ENCODE data around the gene SPDYE16.
"Not testable (repeated sequence)": the region's sequence is repeated elsewhere in the genome, so short reads cannot be mapped to it uniquely, and the experiment has no call there.

Gene SPDYE16

DNA sequence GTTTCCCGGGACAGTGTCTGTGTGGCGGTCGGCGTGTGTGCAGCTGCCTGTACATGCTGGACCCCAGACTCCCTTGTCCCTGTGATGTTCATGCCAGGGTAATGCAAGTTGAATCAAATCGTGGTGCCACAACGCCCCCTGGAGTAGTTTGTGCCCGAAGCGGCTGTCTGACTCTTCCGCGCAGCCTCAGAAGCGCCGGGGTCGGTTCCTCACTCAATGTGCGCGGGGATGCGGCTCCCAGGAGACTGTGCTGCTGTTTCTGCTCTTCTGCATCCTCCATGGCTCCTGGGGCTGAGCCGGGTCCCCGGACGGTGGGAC is 43.2 kb downstream of the SPDYE16 start:
- not testable (repeated sequence) for H3K9me3 Mint-ChIP-seq; H3K27me3 Mint-ChIP-seq (ENCODE audit: low read depth); H3K4me3 Mint-ChIP-seq; H3K36me3 Mint-ChIP-seq (ENCODE audit: low read depth); H3K4me1 Mint-ChIP-seq; H3K27ac Mint-ChIP-seq

DNA sequence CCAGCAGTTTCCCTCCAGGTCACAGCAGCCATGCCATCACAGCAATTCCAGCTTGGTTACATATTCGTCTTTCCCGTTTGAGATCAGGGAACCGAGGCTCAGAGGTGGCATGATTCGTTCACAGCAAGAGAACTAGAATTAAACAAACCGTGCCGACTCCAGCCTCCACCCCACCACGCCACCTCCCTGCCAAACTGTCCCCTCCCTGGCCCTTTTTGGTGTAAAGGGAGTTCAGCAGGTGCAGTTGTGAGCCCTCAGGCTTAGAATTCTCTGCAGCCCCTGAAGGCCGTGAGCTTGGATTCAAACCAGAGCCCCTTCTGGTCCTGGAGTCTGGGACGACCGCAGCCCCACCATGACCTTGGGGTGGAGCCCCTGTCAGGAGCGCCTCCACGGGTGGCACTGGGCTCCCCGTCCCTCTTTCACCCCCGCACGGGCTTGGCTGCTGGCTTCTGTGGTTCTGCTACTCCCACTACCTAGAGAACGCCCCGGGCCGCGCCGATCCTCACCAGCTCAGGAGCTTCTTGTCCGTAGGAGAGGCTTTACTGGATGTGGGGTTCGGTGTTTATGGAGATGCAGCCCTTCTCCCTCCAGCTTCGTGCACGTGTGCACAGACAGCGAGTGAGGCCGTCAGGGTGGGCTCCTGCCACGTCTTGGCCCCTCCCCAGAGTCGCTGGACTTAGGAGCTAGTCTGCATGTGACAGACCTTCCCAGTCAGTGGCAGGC is 43.7 kb downstream of the SPDYE16 start:
- H3K36me3 Mint-ChIP-seq (ENCODE audit: low read depth); H3K9me3 Mint-ChIP-seq; H3K27me3 Mint-ChIP-seq (ENCODE audit: low read depth); H3K4me3 Mint-ChIP-seq; H3K27ac Mint-ChIP-seq; H3K4me1 Mint-ChIP-seq: not testable (repeated sequence)

GRCh38 chr7:76498583-76499200 is 44.4 kb downstream of the SPDYE16 start:
- H3K27me3 Mint-ChIP-seq (ENCODE audit: low read depth); H3K9me3 Mint-ChIP-seq; H3K4me1 Mint-ChIP-seq; H3K27ac Mint-ChIP-seq; H3K36me3 Mint-ChIP-seq (ENCODE audit: low read depth); H3K4me3 Mint-ChIP-seq: not testable (repeated sequence)

GRCh38 chr7:76497918-76498582 is 45.0 kb downstream of the SPDYE16 start:
- not testable (repeated sequence) for H3K36me3 Mint-ChIP-seq (ENCODE audit: low read depth); H3K4me3 Mint-ChIP-seq; H3K27me3 Mint-ChIP-seq (ENCODE audit: low read depth); H3K27ac Mint-ChIP-seq; H3K9me3 Mint-ChIP-seq; H3K4me1 Mint-ChIP-seq

DNA sequence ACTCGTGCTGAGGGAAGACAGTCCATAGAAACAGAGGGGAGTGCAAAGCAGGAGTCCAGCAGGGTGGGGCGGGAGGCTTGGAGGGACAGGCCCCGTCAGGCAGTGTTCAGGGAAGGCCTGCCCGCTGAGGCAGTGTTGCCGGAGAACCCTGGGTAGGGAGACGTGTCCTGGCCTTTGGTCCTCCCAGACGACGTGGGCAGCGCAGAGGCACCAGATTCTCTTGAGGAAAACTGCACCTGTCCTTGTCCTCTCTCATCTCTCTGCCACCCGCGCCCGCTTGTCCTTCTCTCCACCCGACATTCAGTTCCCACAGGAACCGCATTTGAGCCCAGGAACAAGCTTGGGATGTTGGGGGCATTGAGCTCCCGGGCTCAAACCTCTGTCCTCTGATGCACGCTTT is 47.4 kb downstream of the SPDYE16 start:
- H3K4me1 Mint-ChIP-seq, H3K27ac Mint-ChIP-seq: not testable (repeated sequence)

DNA sequence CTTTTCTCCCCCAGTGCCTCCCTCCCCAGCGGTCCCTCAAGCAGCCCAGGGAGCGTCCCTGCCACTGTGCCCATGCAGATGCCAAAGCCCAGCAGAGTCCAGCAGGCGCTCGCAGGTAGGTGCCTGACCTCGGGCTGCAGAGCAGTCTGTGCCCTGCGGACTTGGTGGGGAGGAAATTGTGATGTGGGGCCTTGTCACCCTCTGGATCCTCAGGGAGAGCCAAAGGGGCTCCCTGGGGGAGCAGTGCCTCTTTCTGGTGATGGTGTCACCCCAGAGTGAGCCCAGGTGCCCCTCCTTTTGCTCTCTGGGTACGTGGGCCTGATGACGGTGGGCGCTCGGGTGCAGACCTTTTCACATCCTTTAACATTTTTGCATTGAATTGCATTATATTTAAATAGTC is 51.0 kb downstream of the SPDYE16 start:
- H3K27me3 Mint-ChIP-seq (ENCODE audit: low read depth); H3K36me3 Mint-ChIP-seq (ENCODE audit: low read depth); H3K4me1 Mint-ChIP-seq; H3K27ac Mint-ChIP-seq; H3K4me3 Mint-ChIP-seq; H3K9me3 Mint-ChIP-seq: not testable (repeated sequence)

More for the DNA sequence above, 47.4 kb downstream of the SPDYE16 start:
- H3K27me3 Mint-ChIP-seq (ENCODE audit: low read depth); H3K9me3 Mint-ChIP-seq; H3K36me3 Mint-ChIP-seq (ENCODE audit: low read depth); H3K4me3 Mint-ChIP-seq: not testable (repeated sequence)

- not testable (repeated sequence) for H3K27me3 Mint-ChIP-seq (ENCODE audit: low read depth)
Observed at GRCh38 chr7:76487969-76488368, 55.1 kb downstream of the SPDYE16 start.

GRCh38 chr7:76486618-76487017 is 56.5 kb downstream of the SPDYE16 start:
- H3K36me3 Mint-ChIP-seq (ENCODE audit: low read depth); H3K27ac Mint-ChIP-seq; H3K4me3 Mint-ChIP-seq; H3K27me3 Mint-ChIP-seq (ENCODE audit: low read depth); H3K4me1 Mint-ChIP-seq; H3K9me3 Mint-ChIP-seq: not testable (repeated sequence)

More at GRCh38 chr7:76487969-76488368, 55.1 kb downstream of the SPDYE16 start:
- H3K4me1 Mint-ChIP-seq; H3K9me3 Mint-ChIP-seq; H3K27ac Mint-ChIP-seq; H3K36me3 Mint-ChIP-seq (ENCODE audit: low read depth); H3K4me3 Mint-ChIP-seq: not testable (repeated sequence)

- H3K27ac Mint-ChIP-seq; H3K4me3 Mint-ChIP-seq; H3K36me3 Mint-ChIP-seq (ENCODE audit: low read depth); H3K9me3 Mint-ChIP-seq; H3K4me1 Mint-ChIP-seq; H3K27me3 Mint-ChIP-seq (ENCODE audit: low read depth): not testable (repeated sequence)
Observed at GRCh38 chr7:76485822-76486610, 57.1 kb downstream of the SPDYE16 start.

DNA sequence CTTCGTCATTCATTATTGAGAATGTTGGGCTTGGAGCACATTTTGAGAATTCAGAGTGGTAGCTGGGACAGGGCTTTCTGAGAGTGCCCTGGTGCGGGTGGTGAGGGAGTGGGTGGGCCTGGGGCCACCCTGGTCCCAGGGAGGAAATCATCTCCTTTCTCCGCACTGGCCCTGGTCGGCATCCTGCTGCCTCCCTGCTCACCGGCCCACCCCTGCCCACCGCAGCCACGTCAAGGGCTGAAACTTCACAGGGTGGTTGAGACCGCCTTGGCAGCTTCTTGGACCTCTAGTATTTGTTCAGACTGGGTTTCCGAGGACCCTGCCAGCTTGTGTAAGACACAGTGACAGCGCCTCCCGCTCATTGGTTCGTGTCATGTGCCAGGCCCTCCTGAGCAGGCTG is 58.6 kb downstream of the SPDYE16 start:
- not testable (repeated sequence) for H3K27ac Mint-ChIP-seq; H3K36me3 Mint-ChIP-seq (ENCODE audit: low read depth); H3K27me3 Mint-ChIP-seq (ENCODE audit: low read depth); H3K4me3 Mint-ChIP-seq; H3K9me3 Mint-ChIP-seq; H3K4me1 Mint-ChIP-seq

DNA sequence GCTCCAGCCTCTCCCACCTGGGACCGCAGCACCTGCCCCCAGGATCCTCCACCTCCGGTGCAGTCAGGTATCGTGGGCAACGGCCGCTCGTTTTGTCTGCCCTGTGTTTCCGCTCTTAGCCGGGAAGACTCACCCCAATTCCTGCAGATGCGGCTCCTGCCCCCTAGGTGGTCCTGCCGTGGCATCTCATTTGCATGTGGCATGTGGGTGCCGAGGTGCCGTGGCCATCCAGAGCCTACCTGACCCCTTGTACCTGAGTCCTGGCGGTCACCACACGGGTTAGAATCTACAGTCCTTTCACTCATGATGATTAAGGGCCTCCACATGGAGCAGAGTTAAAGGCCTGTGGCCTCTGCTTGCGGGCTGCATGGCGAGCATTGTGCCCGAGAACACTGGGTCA is 60.0 kb downstream of the SPDYE16 start:
- H3K27ac Mint-ChIP-seq; H3K4me1 Mint-ChIP-seq; H3K36me3 Mint-ChIP-seq (ENCODE audit: low read depth); H3K4me3 Mint-ChIP-seq; H3K27me3 Mint-ChIP-seq (ENCODE audit: low read depth); H3K9me3 Mint-ChIP-seq: not testable (repeated sequence)

GRCh38 chr7:76482660-76483059 is 60.4 kb downstream of the SPDYE16 start:
- not testable (repeated sequence) for H3K27me3 Mint-ChIP-seq (ENCODE audit: low read depth); H3K9me3 Mint-ChIP-seq; H3K36me3 Mint-ChIP-seq (ENCODE audit: low read depth); H3K4me1 Mint-ChIP-seq; H3K27ac Mint-ChIP-seq; H3K4me3 Mint-ChIP-seq
